ENCODE measurements around the gene TMEFF2.

The TMEFF2 gene

GRCh38 chr2:191979221-191979730 lies 215.5 kb downstream of the TMEFF2 start:
- DNase-seq (ENCODE audit: low read depth in 2 of 3, low spot score in 2 of 3) = no peak

GRCh38 chr2:191977754-191978153 lies 217.0 kb downstream of the TMEFF2 start:
- DNase-seq (ENCODE audit: low read depth in 2 of 3, low spot score in 2 of 3) = no peak

DNA sequence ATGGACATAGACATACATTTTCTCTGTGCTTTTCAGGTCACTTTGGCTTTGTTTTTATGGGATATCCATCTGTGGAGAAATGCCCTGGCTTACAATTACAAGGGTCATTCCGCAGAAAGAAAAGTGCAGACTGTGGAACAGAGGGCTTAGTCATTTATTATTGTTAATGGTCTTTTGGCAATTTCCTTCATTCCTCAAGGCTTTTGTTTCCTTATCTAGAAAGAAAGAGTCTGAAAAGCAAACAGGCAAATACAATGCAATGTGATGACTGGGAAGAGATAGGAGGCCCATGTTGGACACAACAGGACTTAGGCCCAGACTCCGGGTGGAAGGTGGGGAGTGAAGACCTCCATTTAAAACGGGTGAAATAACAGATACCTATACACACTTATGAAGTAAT lies 218.3 kb downstream of the TMEFF2 start:
- no peak for DNase-seq (ENCODE audit: low read depth in 2 of 3, low spot score in 2 of 3)

- no peak for DNase-seq (ENCODE audit: low read depth in 2 of 3, low spot score in 2 of 3)
Observed at GRCh38 chr2:191974676-191975075, 220.1 kb downstream of the TMEFF2 start.

DNA sequence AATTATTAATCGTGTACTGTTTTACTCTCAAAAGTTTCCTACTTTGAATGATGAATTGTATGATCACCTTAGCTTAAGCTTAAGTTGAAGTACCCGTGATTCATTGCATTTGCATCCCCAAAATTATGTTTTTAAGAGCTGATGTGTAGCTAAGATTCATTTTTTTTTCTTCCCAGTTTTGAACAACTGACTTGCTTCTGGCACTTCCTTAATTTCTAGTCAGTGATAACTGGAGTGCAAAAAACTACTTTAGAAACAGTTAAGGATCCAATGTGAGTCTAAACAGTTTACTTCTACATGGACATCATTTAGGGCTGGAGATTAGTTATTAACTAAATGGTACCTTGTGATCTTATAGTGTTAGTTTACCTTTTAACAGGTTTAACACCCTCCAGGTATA lies 223.9 kb downstream of the TMEFF2 start:
- no peak for DNase-seq (ENCODE audit: low read depth in 2 of 3, low spot score in 2 of 3)

- DNase-seq (ENCODE audit: low read depth in 2 of 3, low spot score in 2 of 3) = no peak
Observed at GRCh38 chr2:191968120-191968519, 226.6 kb downstream of the TMEFF2 start.

GRCh38 chr2:191965733-191966132 lies 229.0 kb downstream of the TMEFF2 start:
- no peak for DNase-seq (ENCODE audit: low read depth in 2 of 3, low spot score in 2 of 3)

DNA sequence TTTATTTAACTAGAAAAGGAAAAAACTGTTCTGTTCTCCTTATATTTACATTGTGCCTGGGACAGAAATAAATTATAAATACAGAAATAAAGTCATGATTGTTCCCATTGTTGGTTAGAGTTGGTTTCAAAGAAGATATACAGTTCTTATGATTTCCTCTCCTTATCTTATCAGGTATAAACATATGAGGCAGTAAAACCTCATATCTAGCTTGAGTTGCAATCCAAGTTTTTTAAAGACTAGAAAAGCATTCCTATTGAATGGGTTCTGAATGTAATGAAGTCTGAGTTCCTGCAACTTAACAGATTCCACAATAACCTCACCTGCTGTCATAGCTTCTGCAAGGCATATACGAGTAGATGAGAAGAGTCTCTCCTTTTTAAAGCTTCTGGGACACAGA lies 233.2 kb downstream of the TMEFF2 start:
- no peak for DNase-seq (ENCODE audit: low read depth in 2 of 3, low spot score in 2 of 3)

DNA sequence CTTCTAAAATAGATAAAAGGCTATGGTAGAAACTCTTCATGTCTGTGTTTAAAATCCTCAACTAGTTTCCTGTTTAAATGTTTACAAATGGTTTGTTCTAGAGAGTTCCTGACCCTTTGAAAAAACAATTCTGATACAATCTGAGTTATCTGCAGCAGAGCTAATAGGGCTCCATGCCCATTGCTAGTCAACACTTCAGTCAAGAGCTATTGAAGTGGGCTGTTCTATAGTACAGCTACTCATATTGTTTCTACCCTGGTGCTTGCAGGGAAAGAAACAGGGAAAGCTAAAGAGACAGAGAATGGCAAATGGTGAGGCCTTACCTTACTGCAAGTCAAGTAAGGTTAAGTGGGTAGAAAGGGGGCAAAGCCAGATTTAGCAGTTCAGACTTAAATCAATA lies 235.5 kb downstream of the TMEFF2 start:
- DNase-seq (ENCODE audit: low read depth in 2 of 3, low spot score in 2 of 3) = no peak

GRCh38 chr2:191957996-191958860 lies 236.5 kb downstream of the TMEFF2 start:
- DNase-seq (ENCODE audit: low read depth in 2 of 3, low spot score in 2 of 3) = no peak

DNA sequence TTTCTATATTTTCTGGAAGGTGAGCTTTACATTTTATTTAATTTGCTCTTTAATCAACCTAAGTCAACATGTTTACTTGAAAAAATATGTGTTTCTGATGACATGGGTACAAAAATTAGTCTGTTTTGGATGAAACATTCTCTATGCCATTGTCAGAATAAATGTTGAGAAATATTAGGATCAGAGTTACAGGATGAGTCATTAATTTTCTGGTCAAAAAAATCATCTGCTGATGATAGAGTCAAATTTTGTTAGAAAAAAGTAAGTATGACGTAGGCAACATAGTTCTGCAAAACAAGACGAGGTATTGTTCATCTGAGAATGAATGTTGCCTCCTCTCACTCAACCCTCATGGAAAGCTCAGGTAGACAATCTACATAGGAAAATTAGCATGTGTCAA lies 240.3 kb downstream of the TMEFF2 start:
- DNase-seq (ENCODE audit: low read depth in 2 of 3, low spot score in 2 of 3) = no peak

- no peak for DNase-seq (ENCODE audit: low read depth in 2 of 3, low spot score in 2 of 3)
Observed at GRCh38 chr2:191952515-191953270, 242.0 kb downstream of the TMEFF2 start.

- no peak for DNase-seq (ENCODE audit: low read depth in 2 of 3, low spot score in 2 of 3)
Observed at GRCh38 chr2:191951832-191952231, 242.9 kb downstream of the TMEFF2 start.

GRCh38 chr2:191951376-191951775 lies 243.4 kb downstream of the TMEFF2 start:
- no peak for DNase-seq (ENCODE audit: low read depth in 2 of 3, low spot score in 2 of 3)

DNA sequence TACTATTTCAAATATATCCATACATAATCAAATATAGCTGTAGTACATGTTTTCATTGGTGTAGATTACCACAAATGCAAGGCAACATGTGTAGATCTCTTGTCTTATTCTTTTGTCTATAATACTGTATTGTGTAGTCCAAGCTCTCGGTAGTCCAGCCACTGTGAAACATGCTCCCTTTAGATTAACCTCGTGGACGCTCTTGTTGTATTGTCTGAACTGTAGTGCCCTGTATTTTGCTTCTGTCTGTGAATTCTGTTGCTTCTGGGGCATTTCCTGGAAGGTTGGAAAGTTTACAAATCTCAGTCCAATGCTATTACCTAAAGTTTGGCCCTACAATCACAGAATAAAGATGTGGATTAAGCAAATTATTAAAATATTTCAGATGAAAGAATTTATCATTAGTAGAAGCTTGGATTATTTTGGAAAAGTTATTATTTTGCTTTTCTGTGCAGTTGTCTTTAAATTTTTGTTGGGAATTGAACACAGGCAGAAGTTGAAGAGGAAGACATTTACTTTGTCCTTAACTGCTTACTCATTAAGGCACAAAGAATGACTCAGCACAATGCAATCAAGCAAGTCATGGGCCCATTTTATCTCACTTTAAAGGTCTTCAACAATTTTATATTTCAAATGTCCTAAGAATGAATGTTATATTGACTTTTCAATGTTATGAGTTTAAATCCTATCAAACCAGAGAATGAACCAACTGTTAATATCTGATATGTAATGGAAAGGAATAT lies 244.4 kb downstream of the TMEFF2 start:
- DNase-seq (ENCODE audit: low read depth in 2 of 3, low spot score in 2 of 3) = no peak

- DNase-seq (ENCODE audit: low read depth in 2 of 3, low spot score in 2 of 3) = no peak
Observed at GRCh38 chr2:191947235-191947634, 247.5 kb downstream of the TMEFF2 start.

GRCh38 chr2:191946471-191947182 lies 248.1 kb downstream of the TMEFF2 start:
- no peak for DNase-seq (ENCODE audit: low read depth in 2 of 3, low spot score in 2 of 3)

DNA sequence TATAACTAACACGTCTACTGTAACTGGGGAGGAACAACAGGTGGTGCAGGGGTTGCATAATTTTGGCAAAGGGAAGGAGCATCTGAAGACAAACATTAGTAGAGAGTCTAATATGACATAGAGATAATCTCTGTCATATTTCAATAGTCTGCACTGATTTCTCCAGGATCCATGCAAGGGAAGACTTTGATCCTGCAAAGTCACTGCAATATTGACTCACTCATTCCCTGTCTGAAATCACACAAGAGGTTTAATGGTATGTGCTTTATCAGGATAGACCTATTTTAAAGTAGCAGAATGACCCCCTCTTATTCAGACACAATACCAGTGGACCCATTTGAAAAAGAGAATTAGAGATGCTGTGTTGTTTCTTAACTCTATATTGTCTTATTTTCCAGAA lies 249.1 kb downstream of the TMEFF2 start:
- DNase-seq (ENCODE audit: low read depth in 2 of 3, low spot score in 2 of 3) = no peak

GRCh38 chr2:191942739-191943103 lies 252.0 kb downstream of the TMEFF2 start:
- no peak for DNase-seq (ENCODE audit: low read depth in 2 of 3, low spot score in 2 of 3)

GRCh38 chr2:191942090-191942738 lies 252.5 kb downstream of the TMEFF2 start:
- DNase-seq (ENCODE audit: low read depth in 2 of 3, low spot score in 2 of 3) = no peak
